ENCODE results near the gene MCM6. TPM values are rescaled to one million over a fixed set of nuclear protein-coding genes. Genes with fewer than 3 reads are reported as not detected.

The MCM6 gene
- total RNA-seq, 1 experiment from 2014 or later: 96.0 TPM

DNA sequence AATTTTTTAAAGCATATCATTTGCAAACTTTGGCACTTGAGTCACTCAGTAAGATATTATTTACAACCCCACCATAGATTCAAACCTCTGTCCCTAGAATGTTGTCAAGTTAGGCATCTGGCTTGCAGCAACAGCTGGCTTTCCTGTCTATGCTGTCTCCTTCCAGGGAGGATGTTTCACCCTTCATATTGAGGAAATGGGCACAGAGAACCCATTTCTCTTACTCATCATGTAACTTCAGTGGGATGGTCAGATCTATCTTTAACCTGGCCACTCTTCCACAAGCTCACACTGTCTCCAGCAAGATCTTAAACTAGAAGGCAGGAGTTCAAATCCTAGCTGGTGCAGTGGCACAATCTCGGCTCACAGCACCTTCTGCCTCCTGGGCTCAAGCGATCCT is 55.1 kb downstream of the MCM6 start:
- no peak overlapping the region for H3K27ac Mint-ChIP-seq (ENCODE audit: unreplicated experiment)
- H3K4me3 Mint-ChIP-seq (ENCODE audit: unreplicated experiment): no peak overlapping the region
- no peaks in the 10 kb centered on the region for H3K9me3 Mint-ChIP-seq (ENCODE audit: unreplicated experiment)
- no peaks in the 10 kb centered on the region for H3K36me3 Mint-ChIP-seq (ENCODE audit: insufficient read depth, unreplicated experiment)
- H3K4me1 ChIP-seq: no peaks in the 10 kb centered on the region
- H3K27me3 ChIP-seq (replicated peaks; ENCODE audit: control insufficient read depth, insufficient read depth, low read length): no peaks in the 10 kb centered on the region
- H3K4me3 ChIP-seq (ENCODE audit: low read depth, low read length): no peak overlapping the region
- ChIA-PET CTCF (no interaction called here), POLR2A (no interaction called here)
- H3K4me1 Mint-ChIP-seq (ENCODE audit: low read depth, unreplicated experiment): no peaks in the 10 kb centered on the region
- intact Hi-C loops (cut with micrococcal nuclease; ENCODE audit: unreplicated experiment): no loop called here
- TF ChIP-seq, protein P1, sequence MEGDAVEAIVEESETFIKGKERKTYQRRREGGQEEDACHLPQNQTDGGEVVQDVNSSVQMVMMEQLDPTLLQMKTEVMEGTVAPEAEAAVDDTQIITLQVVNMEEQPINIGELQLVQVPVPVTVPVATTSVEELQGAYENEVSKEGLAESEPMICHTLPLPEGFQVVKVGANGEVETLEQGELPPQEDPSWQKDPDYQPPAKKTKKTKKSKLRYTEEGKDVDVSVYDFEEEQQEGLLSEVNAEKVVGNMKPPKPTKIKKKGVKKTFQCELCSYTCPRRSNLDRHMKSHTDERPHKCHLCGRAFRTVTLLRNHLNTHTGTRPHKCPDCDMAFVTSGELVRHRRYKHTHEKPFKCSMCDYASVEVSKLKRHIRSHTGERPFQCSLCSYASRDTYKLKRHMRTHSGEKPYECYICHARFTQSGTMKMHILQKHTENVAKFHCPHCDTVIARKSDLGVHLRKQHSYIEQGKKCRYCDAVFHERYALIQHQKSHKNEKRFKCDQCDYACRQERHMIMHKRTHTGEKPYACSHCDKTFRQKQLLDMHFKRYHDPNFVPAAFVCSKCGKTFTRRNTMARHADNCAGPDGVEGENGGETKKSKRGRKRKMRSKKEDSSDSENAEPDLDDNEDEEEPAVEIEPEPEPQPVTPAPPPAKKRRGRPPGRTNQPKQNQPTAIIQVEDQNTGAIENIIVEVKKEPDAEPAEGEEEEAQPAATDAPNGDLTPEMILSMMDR (IDR thresholded peaks at IDR 0.05; ENCODE audit: insufficient read depth in 1 of 2, low read depth in 1 of 2, low read length in 1 of 2, severe bottlenecking in 1 of 2, unreplicated experiment in 1 of 2): no peak
- H3K9me3 ChIP-seq: peaks cover 7% of the 10 kb centered on the region; the same call in 1 of the 2 replicates
- no peaks in the 10 kb centered on the region for H3K36me3 ChIP-seq (ENCODE audit: control insufficient read depth, insufficient read depth, low read length)
- no peaks in the 10 kb centered on the region for H3K27me3 Mint-ChIP-seq (ENCODE audit: insufficient read depth, unreplicated experiment)
- BruUV-seq (replicated peaks): no TSS peak
- DNase-seq: no peak

DNA sequence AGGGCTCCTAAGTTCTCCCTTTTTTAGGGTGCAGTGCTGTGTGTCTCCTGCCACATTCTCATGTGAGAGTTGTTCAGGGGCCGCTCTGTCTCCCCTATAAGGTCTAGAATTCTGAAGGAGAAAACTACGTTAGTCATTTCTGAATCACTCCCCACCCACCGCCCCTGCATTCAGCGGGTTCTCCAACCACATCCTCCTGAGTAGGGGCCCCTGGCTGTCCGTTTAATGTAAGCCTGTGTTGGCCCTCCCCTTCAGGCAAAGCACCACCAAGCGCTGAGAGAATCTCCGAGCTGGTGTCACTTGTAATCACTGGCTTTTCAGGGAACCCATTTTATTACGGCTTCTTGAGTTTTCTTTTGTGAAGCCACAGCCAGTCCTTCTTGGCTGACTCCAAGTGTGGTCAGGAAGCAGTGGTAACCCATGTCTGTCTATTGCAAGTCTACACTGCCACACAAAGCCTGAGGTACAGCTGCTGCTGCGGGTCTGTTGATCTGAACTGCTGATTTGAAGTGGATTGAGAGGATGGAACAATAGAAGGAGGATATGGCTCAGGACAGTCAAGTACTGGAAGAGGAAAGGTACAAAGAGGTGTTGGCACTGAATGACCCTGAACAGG is 56.1 kb downstream of the MCM6 start:
- no peak overlapping the region for H3K4me3 ChIP-seq (ENCODE audit: low read depth, low read length)
- H3K9me3 ChIP-seq: peaks cover 7% of the 10 kb centered on the region; the same call in 1 of the 2 replicates
- Mint-ChIP-seq H3K4me3 (ENCODE audit: unreplicated experiment) (no peak overlapping the region), H3K27ac (ENCODE audit: unreplicated experiment) (no peak overlapping the region), H3K27me3 (ENCODE audit: insufficient read depth, unreplicated experiment) (no peaks in the 10 kb centered on the region), H3K9me3 (ENCODE audit: unreplicated experiment) (no peaks in the 10 kb centered on the region), H3K4me1 (ENCODE audit: low read depth, unreplicated experiment) (no peaks in the 10 kb centered on the region), H3K36me3 (ENCODE audit: insufficient read depth, unreplicated experiment) (no peaks in the 10 kb centered on the region)
- no peak for DNase-seq
- H3K4me1 ChIP-seq: no peaks in the 10 kb centered on the region
- no TSS peak for BruUV-seq (replicated peaks)
- TF ChIP-seq, protein P1 (IDR thresholded peaks at IDR 0.05; ENCODE audit: insufficient read depth in 1 of 2, low read depth in 1 of 2, low read length in 1 of 2, severe bottlenecking in 1 of 2, unreplicated experiment in 1 of 2): no peak
- ChIA-PET POLR2A (no interaction called here), CTCF (no interaction called here)
- H3K36me3 ChIP-seq (ENCODE audit: control insufficient read depth, insufficient read depth, low read length): no peaks in the 10 kb centered on the region
- H3K27me3 ChIP-seq (replicated peaks; ENCODE audit: control insufficient read depth, insufficient read depth, low read length): no peaks in the 10 kb centered on the region
- intact Hi-C loops (cut with micrococcal nuclease; ENCODE audit: unreplicated experiment): no loop called here

DNA sequence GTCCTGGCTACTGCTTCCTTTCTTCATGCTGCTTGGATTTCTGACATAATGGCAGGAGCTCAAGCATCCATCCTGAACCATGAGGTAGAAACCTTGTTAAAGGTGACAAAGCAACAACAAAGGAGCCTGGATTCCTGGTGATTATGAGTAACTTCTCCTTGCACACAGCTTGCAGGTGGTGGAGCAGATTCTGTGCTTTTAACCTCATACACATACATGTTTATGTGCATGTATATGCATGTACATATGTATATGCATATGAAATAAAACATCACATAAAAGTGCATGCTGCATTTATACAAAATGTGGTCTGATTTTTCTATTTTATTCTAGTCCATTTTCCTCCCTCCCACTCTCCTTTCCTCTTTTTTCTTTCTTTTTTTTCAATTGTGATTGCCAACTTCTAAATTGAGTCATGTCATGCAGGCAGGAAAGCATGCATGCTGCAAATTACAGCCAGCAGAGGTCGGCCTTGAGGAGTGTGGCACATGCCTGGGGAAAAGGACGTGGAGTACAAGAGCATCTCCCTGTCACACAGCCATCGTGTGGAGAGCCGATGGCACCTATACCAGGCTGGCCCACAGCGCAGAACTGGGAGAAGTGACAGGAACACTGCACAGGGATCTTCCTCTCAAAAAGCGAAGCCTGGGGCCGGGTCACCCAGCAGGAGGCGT is 57.2 kb downstream of the MCM6 start:
- no peak overlapping the region for H3K4me3 ChIP-seq (ENCODE audit: low read depth, low read length)
- Mint-ChIP-seq H3K9me3 (ENCODE audit: unreplicated experiment) (no peaks in the 10 kb centered on the region), H3K27ac (ENCODE audit: unreplicated experiment) (no peak overlapping the region), H3K4me3 (ENCODE audit: unreplicated experiment) (no peak overlapping the region), H3K36me3 (ENCODE audit: insufficient read depth, unreplicated experiment) (no peaks in the 10 kb centered on the region), H3K4me1 (ENCODE audit: low read depth, unreplicated experiment) (no peaks in the 10 kb centered on the region), H3K27me3 (ENCODE audit: insufficient read depth, unreplicated experiment) (no peaks in the 10 kb centered on the region)
- TF ChIP-seq, protein P1 (IDR thresholded peaks at IDR 0.05; ENCODE audit: insufficient read depth in 1 of 2, low read depth in 1 of 2, low read length in 1 of 2, severe bottlenecking in 1 of 2, unreplicated experiment in 1 of 2): peak; percentile 29 to 54
- peak in 1 of 2 experiments; percentile 51 for DNase-seq
- CTCF ChIA-PET: no interaction called here
- H3K9me3 ChIP-seq: peaks cover 7% of the 10 kb centered on the region; the same call in 1 of the 2 replicates
- POLR2A ChIA-PET: no interaction called here
- BruUV-seq (replicated peaks): no TSS peak
- H3K36me3 ChIP-seq (ENCODE audit: control insufficient read depth, insufficient read depth, low read length): no peaks in the 10 kb centered on the region
- H3K4me1 ChIP-seq: no peaks in the 10 kb centered on the region
- no peaks in the 10 kb centered on the region for H3K27me3 ChIP-seq (replicated peaks; ENCODE audit: control insufficient read depth, insufficient read depth, low read length)
- intact Hi-C loops (cut with micrococcal nuclease; ENCODE audit: unreplicated experiment): no loop called here
